GM12872 (cell line): ENCODE data around the gene ITGA11.

Experiments used
- CTCF ChIP-seq: IDR thresholded peaks from 3 replicates; pipeline ENCODE4 v1.5.1; 2011; ENCODE audit warnings: low read depth, mild to moderate bottlenecking, low read length, moderate library complexity; ENCODE audit not compliant: insufficient read depth

Gene ITGA11

GRCh38 chr15:68417051-68417450, 14.9 kb downstream of the ITGA11 start:
- TF ChIP-seq CTCF = no peak

GRCh38 chr15:68416158-68416535, 15.8 kb downstream of the ITGA11 start:
- TF ChIP-seq CTCF = no peak

- no peak for TF ChIP-seq CTCF
Observed at GRCh38 chr15:68415501-68416157, 16.3 kb downstream of the ITGA11 start.

GRCh38 chr15:68415061-68415460, 16.9 kb downstream of the ITGA11 start:
- TF ChIP-seq CTCF = no peak

GRCh38 chr15:68414591-68414990, 17.4 kb downstream of the ITGA11 start:
- TF ChIP-seq CTCF = no peak

- no peak for TF ChIP-seq CTCF
Observed at GRCh38 chr15:68414206-68414555, 17.8 kb downstream of the ITGA11 start.

GRCh38 chr15:68413363-68414205, 18.4 kb downstream of the ITGA11 start:
- TF ChIP-seq CTCF = no peak
